Measurements from ENCODE around the gene PHF2.

GRCh38 chr9:93671020-93671338, 94.6 kb downstream of the PHF2 start:
- TF ChIP-seq EZH2 (IDR thresholded peaks at IDR 0.05; ENCODE audit: insufficient read depth, poor library complexity, severe bottlenecking): no peak
- TF ChIP-seq EZH2phosphoT487 (IDR thresholded peaks at IDR 0.05; ENCODE audit: insufficient read depth, low read depth): no peak
